Activated CD4-positive, alpha-beta T cell treated with anti-CD3 and anti-CD28 coated beads for 4 hours (primary cell): Measurements from ENCODE around the gene ZNF525.
"Not testable (repeated sequence)": the region's sequence is repeated elsewhere in the genome, so short reads cannot be mapped to it uniquely, and the experiment has no call there.

Experiments used
- DNase-seq, 2 donors: peaks; one replicate each; pipeline ENCODE4 v3.0.0-alpha.2; 2020

The ZNF525 gene

DNA sequence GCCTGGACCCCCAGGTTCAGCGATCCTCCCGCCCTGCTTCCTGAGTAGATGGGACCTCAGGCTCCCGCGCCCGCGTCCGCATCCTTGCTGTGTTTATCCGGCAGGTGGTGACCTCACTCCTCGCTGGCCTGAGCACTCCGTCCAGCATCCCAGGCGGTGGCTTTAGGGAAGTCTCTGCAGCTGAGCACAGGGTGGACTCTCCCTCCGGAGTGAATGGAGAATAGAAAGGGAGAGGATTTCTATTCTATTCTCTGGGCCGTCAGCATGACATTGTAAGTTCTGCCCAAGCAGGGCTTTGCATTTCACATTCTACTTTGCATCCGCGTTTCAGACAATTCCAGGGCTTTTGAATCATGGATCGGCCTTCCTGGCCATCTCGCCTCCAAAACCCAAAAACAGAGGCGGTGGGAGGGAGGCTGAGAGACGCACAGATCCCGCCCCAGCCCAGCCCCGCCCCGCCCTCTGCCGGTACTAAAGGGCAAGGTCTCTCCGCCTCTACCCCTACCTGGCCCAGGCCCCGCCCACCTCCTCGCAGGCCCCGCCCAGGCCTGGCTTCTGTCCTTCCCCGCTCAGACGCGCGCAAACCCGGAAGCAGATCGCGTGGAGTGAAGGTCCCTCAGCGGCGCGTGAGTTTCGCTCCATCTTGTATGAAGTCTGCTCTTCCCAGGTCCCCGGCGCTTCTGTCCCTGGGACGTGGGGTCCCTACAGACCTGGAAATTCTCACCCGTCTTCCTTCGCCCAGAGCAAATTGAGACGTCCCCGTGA, at the start of gene ZNF525:
TSS of gene ZNF525 (plus strand) at position 572 of the 765 bp plus-strand sequence. CDS start 6,577 bp downstream, outside the sequence.
- DNase-seq, result peak; percentile 95 to 98

DNA sequence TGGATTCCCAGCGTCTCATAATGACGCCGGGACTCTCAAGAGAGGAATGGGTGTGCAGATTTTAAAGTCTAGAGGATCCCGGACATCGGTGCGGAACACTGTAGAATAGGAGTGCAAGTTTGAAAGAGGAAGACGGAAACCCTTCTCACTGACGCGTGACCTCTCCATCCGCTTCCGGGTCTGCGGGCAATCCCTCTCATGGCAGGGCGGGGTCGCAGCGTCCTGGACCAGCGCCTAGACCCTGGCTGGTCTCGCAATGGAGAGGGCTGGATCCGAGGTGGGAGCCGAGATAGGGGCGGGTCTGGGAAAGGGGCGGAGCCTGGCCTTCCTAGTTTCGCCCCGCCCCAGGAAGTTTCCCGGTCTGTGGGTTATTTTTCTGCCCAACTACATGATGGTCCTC, 36.5 kb upstream of the ZNF525 start:
- DNase-seq, result no peak

DNA sequence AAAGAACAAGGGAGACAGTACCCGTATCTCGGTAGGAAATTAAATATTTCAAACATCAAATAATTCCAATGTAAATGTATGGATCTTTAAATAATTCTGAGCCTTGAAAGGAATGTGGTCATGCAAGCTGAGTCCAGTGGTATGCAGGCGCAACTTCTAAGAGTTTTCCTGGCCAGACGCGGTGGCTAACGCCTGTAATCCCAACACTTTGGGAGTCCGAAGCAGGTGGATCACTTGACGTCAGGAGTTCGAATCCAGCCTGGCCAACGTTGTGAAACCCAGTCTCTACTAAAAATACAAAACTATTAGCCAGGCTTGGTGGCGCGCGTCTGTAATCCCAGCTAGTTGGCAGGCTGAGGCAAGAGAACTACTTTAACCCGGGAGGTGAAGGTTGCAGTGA, 33.0 kb upstream of the ZNF525 start:
- DNase-seq, result no peak

DNA sequence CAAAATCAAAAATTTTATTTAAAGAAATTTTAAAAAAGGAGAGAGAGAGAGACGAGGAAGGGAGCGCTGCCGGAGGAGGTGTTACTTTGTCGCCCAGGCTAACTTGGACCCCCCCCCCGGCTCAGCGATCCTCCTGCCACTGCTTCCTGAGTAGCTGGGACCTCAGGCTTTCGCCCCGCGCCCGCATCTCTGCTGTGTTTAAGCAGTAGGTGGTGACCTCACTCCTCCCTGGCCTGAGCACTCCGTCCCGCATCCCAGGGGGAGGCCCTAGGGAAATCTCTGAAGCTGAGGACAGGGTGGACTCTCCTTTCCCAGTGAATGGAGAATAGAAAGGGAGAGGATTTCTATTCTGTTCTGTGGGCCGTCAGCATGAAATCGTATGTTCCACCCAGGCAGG, 32.4 kb upstream of the ZNF525 start:
- peak; percentile 5 to 10 for DNase-seq

DNA sequence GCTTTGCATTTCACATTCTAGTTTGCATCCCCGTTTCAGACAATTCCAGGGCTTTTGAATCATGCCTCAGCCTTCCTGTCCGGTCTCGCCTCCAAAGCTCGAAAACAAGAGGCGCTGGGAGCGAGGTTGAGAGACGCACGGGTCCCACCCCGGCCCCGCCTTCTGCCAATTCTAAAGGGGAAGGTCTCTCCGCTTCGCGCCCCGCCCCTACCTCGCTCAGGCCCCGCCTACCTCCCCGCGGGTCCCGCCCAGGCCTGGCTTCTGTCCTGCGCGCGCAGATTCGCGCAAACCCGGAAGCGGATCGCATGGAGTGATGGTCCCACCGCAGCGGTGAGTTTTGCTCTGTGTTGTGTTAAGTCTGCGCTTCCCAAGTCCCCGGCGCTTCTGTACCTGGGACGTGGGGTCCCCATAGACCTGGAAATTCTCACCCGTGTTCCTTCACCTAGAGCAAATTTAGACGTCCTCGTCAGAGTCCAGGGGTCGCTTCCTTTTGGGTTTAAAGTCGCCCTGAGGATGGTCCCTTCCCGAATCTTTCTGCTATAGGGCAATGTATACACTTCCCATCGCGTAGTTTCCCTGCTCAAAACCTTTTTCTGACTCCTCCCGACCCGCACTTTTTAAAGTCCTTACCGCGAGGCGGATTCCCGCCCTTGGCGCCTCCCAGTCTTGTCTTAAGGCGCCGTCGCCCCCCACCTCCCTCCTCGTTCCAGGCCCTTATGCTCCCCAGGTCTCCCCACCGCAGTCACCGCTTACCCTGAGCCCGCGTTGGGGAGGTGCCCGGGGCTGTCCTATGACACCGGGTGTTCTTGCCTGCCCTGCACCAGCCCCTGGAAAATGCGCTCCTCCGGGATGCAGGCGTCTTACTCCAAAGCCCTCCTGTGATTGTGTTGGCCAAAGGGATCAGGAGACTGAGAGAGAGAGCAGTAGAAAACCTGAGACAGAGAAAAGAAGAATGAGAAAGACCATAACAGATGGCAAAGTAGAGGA, 31.7 kb upstream of the ZNF525 start, which contains the start of gene ZNF845:
TSS of gene ZNF845 (plus strand) at position 287 of the 987 bp plus-strand sequence. CDS start 7,559 bp downstream, outside the sequence.
- peak; percentile 94 to 95 for DNase-seq

DNA sequence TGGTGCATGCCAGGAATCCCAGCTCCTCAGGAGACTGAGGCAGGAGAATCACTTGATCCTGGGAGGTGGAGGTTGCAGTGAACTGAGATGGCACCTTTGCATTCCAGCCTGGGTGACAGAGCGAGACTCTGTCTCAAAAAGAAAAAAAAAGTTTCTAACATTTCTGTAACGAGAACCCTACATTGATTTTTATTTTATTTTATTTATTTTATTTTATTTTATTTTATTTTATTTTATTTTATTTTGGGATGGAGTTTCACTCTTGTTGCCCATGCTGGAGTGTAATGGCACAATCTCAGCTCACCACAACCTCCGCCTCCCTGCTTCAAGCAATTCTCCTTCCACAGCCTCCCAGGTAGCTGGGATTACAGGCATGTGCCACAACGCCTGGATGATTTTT, 21.1 kb upstream of the ZNF525 start:
- DNase-seq, result not testable (repeated sequence)

DNA sequence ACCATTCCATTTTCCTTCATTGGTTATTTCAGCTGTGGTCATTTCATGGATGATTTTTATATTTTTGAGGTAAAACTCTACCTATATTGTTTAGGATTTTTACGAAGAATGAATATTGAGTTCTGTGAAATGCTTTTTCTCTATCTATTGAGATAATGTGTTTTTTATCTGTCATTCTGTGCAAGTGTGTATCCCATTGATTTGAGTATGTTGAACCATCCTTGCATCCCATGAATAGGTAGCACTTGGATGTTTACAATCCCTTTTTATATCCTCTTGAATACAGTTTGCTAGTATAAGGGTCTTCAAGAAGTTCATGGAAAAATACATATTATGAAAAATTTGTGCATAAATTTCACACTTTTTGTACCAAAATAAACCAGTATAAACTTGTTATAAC, 9.8 kb upstream of the ZNF525 start:
- DNase-seq, result no peak

DNA sequence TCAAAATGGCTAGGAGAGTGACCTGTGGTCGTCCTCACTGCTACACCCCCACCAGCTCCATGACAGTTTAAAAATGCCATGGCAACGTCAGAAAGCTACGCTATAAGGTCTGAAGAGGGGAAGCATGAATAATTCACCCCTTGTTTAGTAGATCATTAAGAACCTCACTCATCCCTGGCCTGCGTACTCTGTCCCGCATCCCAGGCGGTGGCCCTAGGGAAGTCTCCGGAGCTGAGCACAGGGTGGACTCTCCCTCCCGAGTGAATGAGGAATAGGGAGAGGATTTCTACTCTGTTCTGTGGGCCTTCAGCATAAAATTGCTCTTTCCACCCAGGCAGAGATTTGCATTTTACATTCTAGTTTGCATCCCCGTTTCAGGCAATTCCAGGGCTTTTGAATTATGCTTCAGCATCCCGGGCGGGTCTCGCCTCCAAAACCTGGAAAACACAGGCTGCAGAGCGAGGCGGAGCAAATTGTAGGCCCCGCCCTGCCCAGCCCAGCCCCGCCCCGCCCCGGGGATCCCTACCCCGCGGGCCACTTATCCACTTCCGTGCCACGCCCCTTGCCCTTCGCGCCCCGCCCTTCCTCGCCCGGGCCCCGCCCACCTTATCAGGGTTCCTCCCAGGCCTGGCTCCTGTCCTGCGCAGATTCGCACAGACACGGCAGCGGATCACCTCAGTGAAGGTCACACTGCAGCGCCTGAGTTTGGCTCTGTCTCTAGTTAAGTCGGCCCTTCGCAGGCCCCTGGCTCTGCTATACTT, 7.5 kb upstream of the ZNF525 start:
- no peak for DNase-seq

DNA sequence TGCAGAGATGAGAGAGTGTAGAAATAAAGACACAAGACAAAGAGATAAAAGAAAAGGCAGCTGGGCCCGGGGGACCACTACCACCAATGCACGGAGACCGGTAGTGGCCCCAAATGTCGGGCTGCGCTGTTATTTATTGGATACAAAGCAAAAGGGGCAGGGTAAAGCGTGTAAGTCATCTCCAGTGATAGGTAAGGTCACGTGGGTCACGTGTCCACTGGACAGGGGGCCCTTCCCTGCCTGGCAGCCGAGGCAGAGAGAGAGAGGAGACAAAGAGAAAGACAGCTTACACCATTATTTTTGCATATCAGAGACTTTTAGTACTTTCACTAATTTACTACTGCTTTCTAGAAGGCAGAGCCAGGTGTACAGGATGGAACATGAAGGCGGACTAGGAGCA, 5.4 kb upstream of the ZNF525 start:
- not testable (repeated sequence) for DNase-seq

DNA sequence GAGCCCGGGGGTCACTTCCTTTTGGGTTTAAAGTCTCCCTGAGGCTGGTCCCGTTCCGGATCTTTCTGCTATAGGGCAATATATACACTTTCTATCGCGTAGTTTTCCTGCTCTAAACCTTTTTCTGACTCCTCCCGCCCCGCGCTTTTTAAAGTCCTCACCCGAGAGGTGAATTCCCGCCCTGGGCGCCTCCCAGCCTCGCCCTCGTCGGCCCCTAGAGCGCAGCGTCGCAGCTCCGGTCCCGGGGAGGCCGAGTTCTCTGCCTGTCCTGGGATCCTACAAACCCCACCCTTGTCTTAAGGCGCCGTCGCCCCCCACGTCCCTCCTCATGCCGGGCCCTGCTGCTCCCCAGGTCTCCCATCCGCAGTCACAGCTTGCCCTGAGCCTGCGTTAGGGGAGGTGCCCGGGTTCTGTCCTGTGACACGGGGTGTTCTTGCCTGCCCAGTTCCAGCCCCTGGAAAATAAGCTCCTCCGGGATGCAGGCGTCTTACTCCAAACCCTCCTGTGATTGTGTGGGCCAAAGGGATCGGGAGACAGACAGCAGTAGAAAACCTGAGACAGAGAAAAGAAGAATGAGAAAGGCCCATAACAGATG, 491 bp downstream of the ZNF525 start:
- DNase-seq, result peak in 1 of 2 donors; percentile 44

DNA sequence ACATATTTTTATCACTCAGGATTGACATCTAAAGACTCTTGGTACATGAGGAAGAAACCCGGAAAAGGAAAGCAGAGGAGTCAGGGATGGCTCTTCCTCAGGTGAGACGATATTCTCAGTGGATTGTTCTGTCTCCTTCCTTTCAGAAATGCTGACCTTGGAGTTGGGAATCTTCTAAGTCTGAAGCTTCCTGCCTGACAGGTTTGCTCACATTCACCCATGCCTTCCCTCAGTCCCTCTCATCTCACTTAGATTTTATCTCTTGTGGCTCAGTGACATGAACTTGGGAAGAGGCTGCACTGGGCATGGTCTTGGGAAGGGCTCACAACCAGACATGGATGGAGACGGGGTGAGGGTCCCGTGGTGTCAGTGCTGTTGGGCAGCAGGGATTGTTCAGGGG, 6.7 kb downstream of the ZNF525 start:
- DNase-seq, result no peak

DNA sequence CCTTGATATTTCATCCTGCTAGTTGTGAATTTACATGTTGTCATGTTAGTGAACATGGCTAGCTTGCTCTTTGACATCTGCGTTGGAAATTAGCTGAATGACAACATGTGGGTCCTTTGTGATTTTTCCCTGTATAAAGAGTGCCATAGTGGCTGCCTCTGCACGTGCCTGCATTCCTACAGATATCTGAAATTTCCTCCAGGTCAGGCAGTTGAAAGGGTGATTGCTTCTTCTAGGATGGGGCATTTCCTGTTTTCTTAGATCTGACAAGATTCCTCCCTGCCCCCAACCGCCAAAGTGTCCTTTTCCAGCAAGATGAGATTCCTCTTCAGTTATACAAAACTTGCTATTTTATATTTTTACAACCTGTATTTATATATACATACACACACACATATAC, 8.8 kb downstream of the ZNF525 start:
- DNase-seq, result no peak

DNA sequence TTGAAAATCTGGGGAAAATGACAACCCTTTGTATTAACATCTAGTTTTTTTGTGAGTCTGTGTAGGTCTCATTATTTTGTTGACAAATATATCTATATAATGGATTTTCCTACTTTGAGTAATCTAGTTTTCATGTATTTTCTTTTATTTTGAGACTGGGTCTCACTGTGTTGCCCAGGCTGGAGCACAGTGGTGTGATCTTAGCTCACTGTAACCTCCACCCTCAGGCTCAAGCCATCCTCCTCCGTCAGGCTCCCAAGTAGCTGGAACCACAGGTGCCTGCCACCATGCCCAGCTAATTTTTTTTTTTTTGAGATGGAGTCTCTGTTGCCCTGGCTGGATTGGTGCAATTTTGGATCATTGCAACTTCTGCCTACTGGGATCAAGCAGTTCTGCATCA, 9.2 kb downstream of the ZNF525 start:
- DNase-seq, result no peak

DNA sequence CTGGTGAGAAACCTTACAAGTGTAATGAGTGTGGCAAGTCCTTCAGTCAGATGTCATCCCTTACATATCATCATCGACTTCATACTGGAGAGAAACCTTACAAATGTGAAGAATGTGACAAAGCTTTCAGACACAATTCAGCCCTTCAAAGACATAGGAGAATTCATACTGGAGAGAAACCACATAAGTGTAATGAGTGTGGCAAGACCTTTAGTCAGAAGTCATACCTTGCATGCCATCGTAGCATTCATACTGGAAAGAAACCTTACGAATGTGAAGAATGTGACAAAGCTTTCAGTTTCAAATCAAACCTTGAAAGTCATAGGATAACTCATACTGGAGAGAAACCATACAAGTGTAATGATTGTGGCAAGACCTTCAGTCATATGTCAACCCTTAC, 15.9 kb downstream of the ZNF525 start:
- DNase-seq, result no peak

DNA sequence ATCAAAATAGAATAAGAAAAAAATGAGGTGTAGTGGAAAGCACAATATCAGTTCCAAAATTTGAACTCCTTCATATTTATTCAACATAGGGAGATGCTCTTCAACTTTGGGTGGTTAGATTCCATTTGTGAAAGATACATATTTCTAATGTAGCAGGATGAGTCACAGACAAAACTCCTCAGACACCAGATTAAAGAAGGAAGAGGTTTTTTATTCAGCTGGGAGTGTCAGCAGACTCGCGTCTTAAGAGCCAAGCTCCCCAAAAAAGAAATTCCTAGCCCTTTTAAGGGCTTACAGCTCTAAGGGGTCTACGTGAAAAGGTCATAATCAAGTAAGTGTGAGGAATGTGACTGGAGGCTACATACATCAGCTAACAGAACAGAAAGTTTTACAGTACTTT, 22.7 kb downstream of the ZNF525 start:
- DNase-seq, result no peak

DNA sequence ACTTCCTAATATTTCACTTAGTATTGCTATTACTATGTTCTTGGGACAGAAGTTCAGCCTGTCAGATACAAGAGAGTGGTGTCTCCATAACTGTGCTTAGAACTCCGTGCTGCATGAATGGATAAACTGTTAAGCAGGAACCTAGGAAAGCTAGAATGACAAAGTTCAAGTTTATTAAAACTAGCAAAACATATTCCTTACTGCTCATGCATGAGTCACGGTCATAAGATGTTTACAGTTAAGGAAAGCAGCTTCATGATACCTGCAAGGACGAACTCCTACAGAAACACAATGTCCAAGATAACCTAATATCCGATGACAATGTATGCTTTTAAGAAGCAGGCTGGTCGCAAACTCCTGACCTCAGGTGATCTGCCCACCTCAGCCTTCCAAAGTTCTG, 23.4 kb downstream of the ZNF525 start:
- no peak for DNase-seq

DNA sequence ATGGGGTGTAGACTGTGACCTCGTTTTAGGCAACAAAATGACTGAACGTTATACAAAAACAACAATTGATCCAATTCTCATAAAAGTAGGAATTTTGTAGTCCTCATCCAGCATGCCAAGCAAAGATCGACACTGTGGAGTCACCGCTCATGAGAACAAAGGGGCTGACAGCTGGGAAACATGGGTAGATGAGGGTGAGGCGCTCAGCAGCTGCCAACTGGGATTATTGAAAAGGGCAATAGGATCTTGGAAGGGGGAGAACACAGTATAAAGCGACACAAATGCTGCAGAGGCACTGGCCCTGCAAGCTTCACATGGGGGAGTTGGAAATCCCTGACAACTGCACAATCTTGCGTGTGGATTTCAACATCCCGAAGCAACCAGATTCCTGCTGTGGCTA, 24.1 kb downstream of the ZNF525 start:
- DNase-seq, result no peak

DNA sequence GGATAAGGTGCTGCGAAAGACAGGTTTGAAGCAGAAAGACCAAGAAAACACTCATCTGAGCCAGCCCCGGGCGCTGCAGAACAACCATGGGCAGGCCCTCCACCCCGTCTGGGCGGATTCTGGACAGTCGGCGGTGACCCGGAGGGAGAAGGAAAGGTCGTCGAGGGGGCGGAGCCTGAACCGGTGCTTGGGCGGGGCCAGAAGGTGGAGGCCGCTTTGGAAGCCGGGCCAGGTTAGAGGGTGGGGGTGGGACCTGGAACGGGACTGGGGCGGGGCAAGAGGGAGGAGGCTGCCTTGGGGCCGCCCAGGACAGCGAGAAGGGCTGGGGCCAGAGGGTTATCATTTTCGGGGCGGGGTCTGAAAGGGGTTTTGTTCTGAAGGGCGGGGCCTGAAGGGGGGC, 24.5 kb downstream of the ZNF525 start:
- DNase-seq, result no peak

DNA sequence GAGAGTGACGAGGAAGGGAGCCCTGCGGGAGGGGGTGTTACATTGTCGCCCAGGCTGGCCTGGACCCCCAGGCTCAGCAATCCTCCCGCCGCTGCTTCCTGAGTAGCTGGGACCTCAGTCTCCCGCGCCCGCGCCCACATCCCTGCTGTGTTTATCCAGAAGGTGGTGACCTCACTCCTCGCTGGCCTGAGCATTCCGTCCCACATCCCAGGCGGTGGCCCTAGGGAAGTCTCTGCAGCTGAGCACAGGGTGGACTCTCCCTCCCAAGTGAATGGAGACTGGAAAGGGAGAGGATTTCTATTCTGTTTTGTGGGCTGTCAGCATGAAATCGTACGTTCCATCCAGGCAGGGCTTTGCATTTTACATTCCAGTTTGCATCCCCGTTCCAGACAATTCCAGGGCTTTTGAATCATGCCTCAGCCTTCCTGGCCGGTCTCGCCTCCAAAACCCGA, 29.0 kb downstream of the ZNF525 start:
- peak in 1 of 2 donors; percentile 4 for DNase-seq

DNA sequence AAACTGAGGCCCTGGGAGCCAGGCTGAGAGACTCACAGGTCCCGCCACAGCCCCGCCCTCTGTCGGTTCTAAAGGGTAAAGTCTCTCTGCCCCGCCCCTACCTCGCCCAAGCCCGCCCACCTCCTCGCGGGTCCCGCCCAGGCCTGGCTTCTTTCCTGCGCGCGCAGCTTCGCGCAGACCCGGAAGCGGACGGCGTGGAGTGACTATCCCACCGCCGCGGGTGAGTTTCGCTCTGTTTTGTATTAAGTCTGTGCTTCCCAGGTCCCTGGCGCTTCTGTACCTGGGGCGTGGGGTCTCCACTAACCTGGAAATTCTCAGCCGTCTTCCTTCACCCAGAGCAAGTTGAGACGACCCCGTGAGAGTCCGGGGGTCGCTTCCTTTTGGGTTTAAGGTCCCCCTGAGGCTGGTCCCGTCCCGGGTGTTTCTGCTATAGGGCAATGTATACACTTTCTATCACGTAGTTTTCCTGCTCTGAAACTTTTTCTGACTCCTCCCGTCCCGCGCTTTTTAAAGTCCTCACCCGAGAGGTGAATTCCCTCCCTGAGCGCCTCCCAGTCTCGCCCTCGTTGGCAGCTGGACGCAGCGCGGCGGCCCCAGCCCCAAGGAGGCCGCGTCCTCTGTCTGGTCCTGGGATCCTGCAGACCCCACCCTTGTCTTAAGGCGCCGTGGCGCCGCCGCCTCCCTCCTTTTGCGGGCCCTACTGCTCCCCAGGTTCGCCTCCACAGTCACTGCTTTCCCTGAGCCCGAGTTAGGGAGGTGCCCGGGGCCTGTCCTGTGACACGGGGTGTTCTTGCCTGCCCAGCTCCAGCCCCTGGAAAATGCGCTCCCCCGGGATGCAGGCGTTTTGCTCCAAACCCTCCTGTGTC, 29.7 kb downstream of the ZNF525 start, which contains the start of gene ZNF765:
TSS of gene ZNF765 (plus strand) at position 176 of the 866 bp plus-strand sequence. CDS start 2,867 bp downstream, outside the sequence.
- DNase-seq, result peak; percentile 96 to 98

DNA sequence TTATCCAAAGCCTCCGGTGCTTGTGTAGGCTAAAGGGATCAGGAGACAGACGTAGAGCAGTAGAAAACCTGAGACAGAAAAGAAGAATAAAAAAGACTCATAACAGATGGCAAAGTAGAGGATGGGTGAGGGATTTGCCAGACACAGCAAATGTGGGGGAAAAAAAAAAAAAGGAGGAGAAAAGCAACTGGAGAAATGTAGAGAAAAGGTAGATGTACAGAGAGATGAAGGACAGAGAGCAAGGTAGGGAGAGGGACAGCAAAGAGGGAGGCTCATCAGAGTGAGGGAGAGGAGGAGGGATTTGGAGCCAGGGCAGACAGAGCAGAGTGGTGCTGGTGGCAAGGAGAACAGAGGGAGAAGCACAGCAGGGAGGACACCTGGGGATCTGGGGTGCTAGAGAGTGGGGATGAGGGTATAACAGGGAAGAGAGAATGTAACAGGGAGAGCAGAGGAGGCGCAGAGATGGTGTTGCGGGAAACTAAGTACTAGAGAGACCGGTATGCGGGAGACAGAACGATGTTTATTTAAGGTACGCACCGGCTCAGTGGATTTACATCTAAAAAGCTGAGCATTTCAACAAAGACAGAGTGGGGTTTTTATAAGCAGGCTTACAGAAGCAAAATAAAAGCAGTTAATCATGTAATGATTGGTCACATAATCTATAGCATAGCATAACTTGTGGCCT, 30.5 kb downstream of the ZNF525 start:
- not testable (repeated sequence) for DNase-seq
